GM12878 (cell line): ENCODE measurements around the gene LRGUK. TPM values are rescaled to one million over a fixed set of nuclear protein-coding genes. Genes with fewer than 3 reads are reported as not detected.

Experiments
- ATAC-seq: fragments of 200-7000 bp; cut with Tn5 transposase; 3 replicates; pipeline ENCODE4 v1.9.1; 2020; ENCODE audit warnings: mild to moderate bottlenecking, moderate library complexity
- Bru-seq: library from RNA; stranded (reverse); fragments of 400-500 nt; gene quantifications from one replicate; lab custom pipeline; 2021; lab: Mats Ljungman, UMichigan
- BruChase-seq, 2 experiments: library from RNA; stranded (reverse); fragments of 400-500 nt; gene quantifications; one replicate each; lab custom pipeline; 2021; lab: Mats Ljungman, UMichigan
- BruUV-seq: library from RNA; stranded (reverse); fragments of 400-500 nt; replicated peaks from 2 replicates; lab custom pipeline; 2021; lab: Mats Ljungman, UMichigan
- CTCF ChIA-PET: fragments of 300-600 bp; sonication (Branson Sonifier 250); formaldehyde crosslinking; extraction: SDS; loops from one replicate; lab custom pipeline; 2021; ENCODE audit warnings: inconsistent platforms; lab: Yijun Ruan, JAX
- POLR2A ChIA-PET: fragments of 350-600 bp; formaldehyde crosslinking; extraction: SDS; loops from one replicate; lab custom pipeline; 2021; ENCODE audit warnings: inconsistent platforms; lab: Charles Lee
- RAD21 ChIA-PET: fragments of 300-600 bp; sonication (Branson Sonifier 250); formaldehyde crosslinking; loops from one replicate; lab custom pipeline; 2023; ENCODE audit warnings: antibody characterized with exemption; ENCODE audit not compliant: unreplicated experiment; lab: Charles Lee
- SMC1A ChIA-PET: fragments of 300-600 bp; sonication (Branson Sonifier 250); formaldehyde crosslinking; loops from one replicate; lab custom pipeline; 2023; ENCODE audit not compliant: unreplicated experiment, uncharacterized antibody; lab: Charles Lee
- DNase-seq: peaks from one replicate; pipeline ENCODE4 v3.0.0-alpha.2; 2011; ENCODE audit warnings: low read depth, low spot score
- FAIRE-seq: peaks from 3 replicates; lab custom pipeline; 2011; peaks lifted over from hg19 to GRCh38; lab: Jason Lieb, UNC
- H2AFZ ChIP-seq: 2 replicates; pipeline ENCODE4 v1.6.0; 2011; ENCODE audit warnings: low read depth, low read length, control low read depth; ENCODE audit not compliant: control insufficient read depth
- H3K27ac ChIP-seq: 2 replicates; pipeline ENCODE4 v1.5.1; 2011; ENCODE audit warnings: control low read depth; ENCODE audit not compliant: control insufficient read depth, insufficient read depth
- H3K27me3 ChIP-seq, 2 experiments: replicated peaks in 1 of 2; 2 replicates each; pipeline versions ENCODE4 v1.6.0 to v1.6.1; 2011; ENCODE audit warnings: low read length in 1 of 2; ENCODE audit not compliant: control insufficient read depth in 2 of 2, insufficient read depth in 2 of 2
- H3K36me3 ChIP-seq, 2 experiments: 2 replicates each; pipeline ENCODE4 v1.5.1; 2011; ENCODE audit warnings: low read length in 1 of 2; ENCODE audit not compliant: control insufficient read depth in 2 of 2, insufficient read depth in 2 of 2
- H3K4me1 ChIP-seq: 2 replicates; pipeline ENCODE4 v1.6.1; 2011; ENCODE audit warnings: mild to moderate bottlenecking, low read length, moderate library complexity, mixed read lengths; ENCODE audit not compliant: control insufficient read depth, insufficient read depth
- H3K4me2 ChIP-seq: 2 replicates; pipeline ENCODE4 v1.6.0; 2011; ENCODE audit warnings: control low read depth; ENCODE audit not compliant: control insufficient read depth, insufficient read depth
- H3K4me3 ChIP-seq: fragments of 200-600 bp; sonication (generic); 2 replicates; pipeline ENCODE4 v1.5.1; 2016
- H3K79me2 ChIP-seq: 2 replicates; pipeline ENCODE4 v1.6.0; 2011; ENCODE audit warnings: low read length; ENCODE audit not compliant: control insufficient read depth, insufficient read depth
- H3K9ac ChIP-seq: 2 replicates; pipeline ENCODE4 v1.8.0; 2011; ENCODE audit warnings: low read length, control low read depth, mixed read lengths; ENCODE audit not compliant: control insufficient read depth, insufficient read depth
- H3K9me3 ChIP-seq: replicated peaks from 3 replicates; pipeline ENCODE4 v1.5.1; 2011; ENCODE audit warnings: mild to moderate bottlenecking, low read length; ENCODE audit not compliant: control insufficient read depth, insufficient read depth
- H4K20me1 ChIP-seq: 2 replicates; pipeline ENCODE4 v1.6.0; 2011; ENCODE audit not compliant: control insufficient read depth, insufficient read depth
- ASH2L ChIP-seq: fragments of 300-600, 200-600 bp; sonication (generic); IDR thresholded peaks from 2 replicates; pipeline ENCODE4 v1.6.1; 2017; ENCODE audit warnings: low read depth, mild to moderate bottlenecking, borderline replicate concordance
- BMI1 ChIP-seq: fragments of 450-650 bp; IDR thresholded peaks from 2 replicates; pipeline ENCODE4 v1.6.1; 2016; ENCODE audit warnings: mild to moderate bottlenecking, moderate library complexity, borderline replicate concordance
- BRCA1 ChIP-seq: IDR thresholded peaks from 2 replicates; pipeline ENCODE4 v1.6.1; 2011; ENCODE audit warnings: low read depth, low read length, improper control_type of control experiment
- FOXM1 ChIP-seq: IDR thresholded peaks from 2 replicates; pipeline ENCODE4 v1.6.1; 2012; ENCODE audit warnings: low read depth, mild to moderate bottlenecking, inconsistent platforms, low read length, moderate library complexity
- HDGF ChIP-seq: fragments of 450-650 bp; IDR thresholded peaks from 2 replicates; pipeline ENCODE4 v1.6.1; 2016; ENCODE audit warnings: antibody characterized with exemption
- MXI1 ChIP-seq: fragments of 150-350 bp; IDR thresholded peaks from 2 replicates; pipeline ENCODE4 v1.6.1; 2011; ENCODE audit warnings: low read depth, mild to moderate bottlenecking, inconsistent platforms, low read length, improper control_type of control experiment
- SIN3A ChIP-seq: IDR thresholded peaks from 2 replicates; pipeline ENCODE4 v1.6.1; 2012; ENCODE audit warnings: low read depth, low read length, improper control_type of control experiment
- SMAD5 ChIP-seq: IDR thresholded peaks from 2 replicates; pipeline ENCODE4 v1.6.1; 2016; ENCODE audit warnings: antibody characterized with exemption, low read depth
- SP1 ChIP-seq: IDR thresholded peaks from one replicate; pipeline ENCODE4 v1.6.1; 2011; ENCODE audit warnings: low read depth, low read length
- USF2 ChIP-seq: IDR thresholded peaks from 2 replicates; pipeline ENCODE4 v1.6.1; 2011; ENCODE audit warnings: low read depth, low read length, improper control_type of control experiment, borderline replicate concordance
- ZBTB33 ChIP-seq: fragments of 450-650 bp; IDR thresholded peaks from 2 replicates; pipeline ENCODE4 v1.6.1; 2017; ENCODE audit warnings: mild to moderate bottlenecking
- ZNF687 ChIP-seq: fragments of 450-650 bp; IDR thresholded peaks from 2 replicates; pipeline ENCODE4 v1.6.1; 2017; ENCODE audit warnings: mild to moderate bottlenecking, moderate library complexity
- WGBS: methylation state at CpG from one replicate; pipeline ENCODE4 v1.1.6; 2016; ENCODE audit warnings: low lambda C conversion rate; ENCODE audit not compliant: insufficient replicate concordance, insufficient coverage; ENCODE audit errors: missing lambda C conversion rate; 5-methylcytosine and 5-hydroxymethylcytosine counted together
- in situ Hi-C: fragments of 300-500 bp; cut with MboI; formaldehyde crosslinking; loops from 9 replicates; pipeline ENCODE4 v1.14.3; 2018; ENCODE audit warnings: mixed read lengths
- intact Hi-C: fragments of 100-400 bp; cut with micrococcal nuclease; formaldehyde crosslinking; loops from one replicate; pipeline ENCODE4 v1.14.2; 2022; ENCODE audit not compliant: unreplicated experiment
- long read RNA-seq, 2 experiments: library from polyadenylated mRNA; unstranded; transcript quantifications; one replicate each; pipeline ENCODE4 v2.0.0, GENCODE V29; 2019 to 2020
- polyA minus RNA-seq, 3 experiments: library from RNA; depleted of rRNA, polyadenylated mRNA; stranded (reverse); fragments of >200 nt; gene quantifications; 2 replicates each; pipeline ENCODE4 v1.2.3, GENCODE V29; 2011
- polyA plus RNA-seq, 11 experiments: library from polyadenylated mRNA; depleted of rRNA in 4 of 11; unstranded in 6 of 11; stranded (reverse) in 5 of 11; fragments of >200 nt; fragmentation: Nextera tagmentation in 4 of 11; fragmentation: Illumina TruSeq in 1 of 11; extraction: Ambion mirVana in 4 of 11; extraction: Trizol in 1 of 11; gene quantifications; 1 replicate in 1 of 11; 2 replicates in 10 of 11; pipeline versions ENCODE4 v1.2.1 to v1.2.3, GENCODE V29; 2011 to 2016; ENCODE audit warnings: inconsistent platforms in 2 of 11, missing spikeins in 2 of 11, low read depth in 1 of 11
- total RNA-seq, 4 experiments: library from RNA; depleted of rRNA in 3 of 4; stranded (reverse); fragments of >200 nt in 3 of 4; fragmentation: Illumina TruSeq in 1 of 4; extraction: Trizol in 1 of 4; gene quantifications; 2 replicates each; pipeline versions ENCODE4 v1.2.1 to v1.2.3, GENCODE V29; 2013 to 2021

Gene LRGUK
- total RNA-seq (2013; cell fraction: nucleolus; rRNA removed): 2.0 and 2.7 TPM in 2 replicates
- 0.06 and 0.11 TPM in 2 replicates for total RNA-seq (2014; rRNA removed)
- 0.04 and 0.09 TPM in 2 replicates for total RNA-seq (2014; rRNA removed; fragmentation: Illumina TruSeq; extraction: Trizol)
- total RNA-seq (2021): 0.05 and 0.13 TPM in 2 replicates
- polyA plus RNA-seq (2011; ENCODE audit: low read depth): 0.13 TPM
- polyA plus RNA-seq (2011; rRNA removed): 0.14 and 0.16 TPM in 2 replicates
- 0.03 and 0.06 TPM in 2 replicates for polyA plus RNA-seq (2011; cell fraction: cytosol; rRNA removed)
- polyA plus RNA-seq (2011; cell fraction: nucleus; rRNA removed): 0.72 and 0.76 TPM in 2 replicates
- 0.07 and 0.09 TPM in 2 replicates for polyA plus RNA-seq (2012)
- 0.06 and 0.14 TPM in 2 replicates for polyA plus RNA-seq (2014; fragmentation: Illumina TruSeq; extraction: Trizol)
- polyA plus RNA-seq (2014; fragmentation: Nextera tagmentation; extraction: Ambion mirVana): under 1 TPM in 1 of 2 experiments, not detected in 1; 0.08 TPM
- 0.13 and 0.27 TPM in 2 replicates for polyA plus RNA-seq (2014; rRNA removed)
- not detected for polyA plus RNA-seq (2016; fragmentation: Nextera tagmentation; extraction: Ambion mirVana)
- 0.51 and 1.5 TPM in 2 replicates for polyA minus RNA-seq (2011; rRNA and poly(A)+ RNA removed)
- not detected in 2 replicates for polyA minus RNA-seq (2011; cell fraction: cytosol; rRNA and poly(A)+ RNA removed)
- polyA minus RNA-seq (2011; cell fraction: nucleus; rRNA and poly(A)+ RNA removed): 0.24 and 0.96 TPM in 2 replicates
- Bru-seq, nascent RNA: percentile 32 among the genes with signal in this experiment
- BruChase-seq, experiment 1, labeled RNA remaining after a 6-hour chase: percentile 44 among the genes with signal in this experiment
- BruChase-seq, experiment 2, labeled RNA remaining after a 2-hour chase: percentile 46 among the genes with signal in this experiment
- long read RNA-seq, experiment 1: 0 reads
- long read RNA-seq, experiment 2, partial matches to known transcripts: 0 of 2 reads
- long read RNA-seq, experiment 2, other reads (novel, unspliced or antisense): 2 of 2 reads

GRCh38 chr7:134126966-134127848 lies at the start of gene LRGUK:
Gene LRGUK (plus strand): TSS chr7:134127340. CDS start chr7:134127368, 28 bp downstream.
- peak; percentile 100 for ATAC-seq
- TF ChIP-seq ZBTB33 (no peak), ZNF687 (no peak), USF2 (no peak), BRCA1 (no peak), ASH2L (no peak), FOXM1 (no peak), SP1 (no peak), SIN3A (peak; percentile 81; the same call in 1 of the 2 replicates), HDGF (no peak), BMI1 (peak; percentile 94), SMAD5 (no peak), MXI1 (peak; percentile 82)

More at GRCh38 chr7:134126966-134127848, at the start of gene LRGUK:
- no TSS peak for BruUV-seq
- DNase-seq (peak; percentile 4), FAIRE-seq (peak; percentile 73)
- Histone ChIP-seq H3K27me3 (no peaks in the 10 kb centered on the region), H3K27ac (no peak within 1 kb of the TSS), H3K4me2 (peak within 1 kb of the TSS; percentile 100), H2AFZ (peak within 1 kb of the TSS; percentile 96), H3K9me3 (no peaks in the 10 kb centered on the region), H4K20me1 (no peaks in the 10 kb centered on the region), H3K4me3 (peak within 1 kb of the TSS; percentile 36; the same call in 1 of the 2 replicates), H3K9ac (peak within 1 kb of the TSS; percentile 31; the same call in 1 of the 2 replicates), H3K36me3 (no peaks in the 10 kb centered on the region), H3K4me1 (no peaks in the 10 kb centered on the region), H3K79me2 (no peaks in the 10 kb centered on the region)
- ChIA-PET POLR2A (no interaction called here), CTCF (interaction anchor here (0.5 to 1.4 kb wide), 4 partner anchors 11 to 183 kb away, joined by 3 to 7 read pairs (median 4); no protein-coding TSS in a partner anchor), SMC1A (interaction anchor here (0.9 to 1.8 kb wide), 4 partner anchors 14 to 305 kb away, joined by 3 to 4 read pairs (median 3); no protein-coding TSS in a partner anchor), RAD21 (interaction anchor here (0.7 kb wide), 1 partner anchor 14 kb away, joined by 3 read pairs; no protein-coding TSS in a partner anchor)
- WGBS: 10% methylated on average over 43 of the region's 43 CpGs
- intact Hi-C loops: no loop called here
- in situ Hi-C loops: no loop called here
